H1 (cell line): Measurements from ENCODE around the gene SLC1A7. TPM values are rescaled to one million over a fixed set of nuclear protein-coding genes. Genes with fewer than 3 reads are reported as not detected.

Experiments
- CTCF ChIA-PET: fragments of 300-600 bp; sonication (Branson Sonifier 250); formaldehyde crosslinking; loops from one replicate; lab custom pipeline; 2021; ENCODE audit not compliant: partially characterized antibody; lab: Charles Lee
- POLR2A ChIA-PET: fragments of 300-600 bp; sonication (Branson Sonifier 250); formaldehyde crosslinking; loops from one replicate; lab custom pipeline; 2021; ENCODE audit warnings: inconsistent platforms; ENCODE audit not compliant: partially characterized antibody; lab: Charles Lee
- DNase-seq, 2 experiments: peaks; one replicate each; pipeline versions ENCODE4 v3.0.0 to v3.0.0-alpha.2; 2010 to 2022; ENCODE audit warnings: low spot score in 2 of 2, low read depth in 1 of 2, mixed read lengths in 1 of 2
- FAIRE-seq: peaks from 2 replicates; lab custom pipeline; 2011; peaks lifted over from hg19 to GRCh38; lab: Jason Lieb, UNC
- H2AFZ ChIP-seq: 2 replicates; pipeline ENCODE4 v1.8.1; 2012; ENCODE audit warnings: low read length, inconsistent platforms
- H2AK5ac ChIP-seq: 2 replicates; pipeline ENCODE4 v1.6.1; 2013; ENCODE audit warnings: low read depth, low read length
- H2BK120ac ChIP-seq: replicated peaks from 2 replicates; pipeline ENCODE3; 2013; ENCODE audit warnings: low read depth, low read length, inconsistent platforms
- H2BK12ac ChIP-seq: 2 replicates; pipeline ENCODE4 v1.6.1; 2013; ENCODE audit warnings: low read depth, low read length
- H2BK15ac ChIP-seq: 2 replicates; pipeline ENCODE4 v1.6.1; 2013; ENCODE audit warnings: low read length
- H2BK20ac ChIP-seq: 2 replicates; pipeline ENCODE4 v1.6.1; 2013; ENCODE audit warnings: low read length
- H2BK5ac ChIP-seq: 2 replicates; pipeline ENCODE4 v1.6.1; 2013; ENCODE audit warnings: low read depth, low read length
- H3K14ac ChIP-seq: 2 replicates; pipeline ENCODE4 v1.6.1; 2013; ENCODE audit warnings: inconsistent platforms; ENCODE audit not compliant: insufficient read length
- H3K18ac ChIP-seq: 2 replicates; pipeline ENCODE4 v1.6.1; 2013; ENCODE audit warnings: low read length; ENCODE audit errors: extremely low read depth
- H3K23ac ChIP-seq: 2 replicates; pipeline ENCODE4 v1.6.1; 2013; ENCODE audit warnings: inconsistent platforms; ENCODE audit not compliant: insufficient read length
- H3K23me2 ChIP-seq: 2 replicates; pipeline ENCODE4 v1.6.1; 2013; ENCODE audit warnings: low read depth, low read length
- H3K27ac ChIP-seq: 2 replicates; pipeline ENCODE4 v1.6.1; 2011; ENCODE audit warnings: low read depth, low read length, inconsistent platforms
- H3K27me3 ChIP-seq, 4 experiments: replicated peaks in 1 of 4; 1 replicate in 1 of 4; 2 replicates in 3 of 4; pipeline versions ENCODE4 v1.6.1 to v1.8.1; 2011 to 2013; ENCODE audit warnings: low read length in 3 of 4, mild to moderate bottlenecking in 3 of 4, inconsistent platforms in 2 of 4, mixed read lengths in 2 of 4, moderate library complexity in 1 of 4; ENCODE audit not compliant: control insufficient read depth in 3 of 4, insufficient read depth in 3 of 4; ENCODE audit errors: extremely low read depth in 1 of 4
- H3K36me3 ChIP-seq, 4 experiments: 2 replicates each; pipeline versions ENCODE4 v1.6.1 to v1.8.1; 2011 to 2013; ENCODE audit warnings: mild to moderate bottlenecking in 4 of 4, low read length in 3 of 4, moderate library complexity in 2 of 4, control low read depth in 1 of 4, inconsistent platforms in 1 of 4; ENCODE audit not compliant: insufficient read depth in 4 of 4, control insufficient read depth in 2 of 4
- H3K4ac ChIP-seq: replicated peaks from 2 replicates; pipeline ENCODE3; 2013; ENCODE audit warnings: low read length, low read depth, mixed read lengths, inconsistent platforms; ENCODE audit not compliant: insufficient read length
- H3K4me1 ChIP-seq, 4 experiments: replicated peaks in 1 of 4; 1 replicate in 1 of 4; 2 replicates in 3 of 4; pipeline versions ENCODE4 v1.6.1 to v1.8.1; 2011 to 2013; ENCODE audit warnings: low read length in 3 of 4, inconsistent platforms in 2 of 4, mixed read lengths in 1 of 4; ENCODE audit not compliant: insufficient read depth in 4 of 4, control insufficient read depth in 3 of 4
- H3K4me2 ChIP-seq, 2 experiments: 2 replicates each; pipeline versions ENCODE4 v1.6.1 to v1.8.1; 2011 to 2013; ENCODE audit warnings: low read depth in 2 of 2, low read length in 2 of 2, control low read depth in 1 of 2, inconsistent platforms in 1 of 2, mild to moderate bottlenecking in 1 of 2; ENCODE audit not compliant: insufficient read depth in 1 of 2
- H3K4me3 ChIP-seq, 4 experiments: fragments of 200-600, 300-600 bp in 1 of 4; sonication (generic), shearing (Covaris generic), sonication (Bioruptor Twin) in 1 of 4; 2 replicates each; pipeline versions ENCODE4 v1.5.1 to v1.8.1; 2011 to 2016; ENCODE audit warnings: low read length in 4 of 4, low read depth in 3 of 4, control low read depth in 2 of 4, inconsistent platforms in 2 of 4, mild to moderate bottlenecking in 2 of 4, mixed read lengths in 1 of 4, moderate library complexity in 1 of 4; ENCODE audit not compliant: insufficient read depth in 2 of 4; ENCODE audit errors: extremely low read depth in 1 of 4
- H3K56ac ChIP-seq: replicated peaks from 2 replicates; pipeline ENCODE3; 2013; ENCODE audit warnings: low read depth, mild to moderate bottlenecking, mixed read lengths, low read length, inconsistent platforms; ENCODE audit not compliant: insufficient read length
- H3K79me1 ChIP-seq: 2 replicates; pipeline ENCODE4 v1.6.1; 2013; ENCODE audit warnings: low read depth, low read length, control low read depth
- H3K79me2 ChIP-seq, 2 experiments: 2 replicates each; pipeline versions ENCODE4 v1.6.1 to v1.8.1; 2012 to 2013; ENCODE audit warnings: low read length in 2 of 2, mild to moderate bottlenecking in 2 of 2, inconsistent platforms in 1 of 2; ENCODE audit not compliant: insufficient read depth in 2 of 2, control insufficient read depth in 1 of 2
- H3K9ac ChIP-seq, 4 experiments: replicated peaks in 1 of 4; 1 replicate in 1 of 4; 2 replicates in 3 of 4; pipeline versions ENCODE4 v1.6.1 to v1.8.1; 2011 to 2013; ENCODE audit warnings: low read depth in 3 of 4, low read length in 3 of 4, control low read depth in 2 of 4, mild to moderate bottlenecking in 2 of 4, moderate library complexity in 2 of 4, inconsistent platforms in 1 of 4; ENCODE audit errors: extremely low read depth in 1 of 4
- H3K9me3 ChIP-seq, 2 experiments: 2 replicates each; pipeline versions ENCODE4 v1.6.1 to v1.8.1; 2012 to 2013; ENCODE audit warnings: mild to moderate bottlenecking in 2 of 2, moderate library complexity in 2 of 2, control low read depth in 1 of 2, inconsistent platforms in 1 of 2, low read depth in 1 of 2, low read length in 1 of 2, mixed read lengths in 1 of 2; ENCODE audit not compliant: insufficient read depth in 2 of 2
- H4K20me1 ChIP-seq, 2 experiments: replicated peaks in 1 of 2; 2 replicates each; pipeline versions ENCODE3 to v1.8.1; 2011 to 2013; ENCODE audit warnings: inconsistent platforms in 2 of 2, low read length in 2 of 2, mild to moderate bottlenecking in 1 of 2; ENCODE audit not compliant: insufficient read depth in 2 of 2, control insufficient read depth in 1 of 2
- H4K5ac ChIP-seq: 2 replicates; pipeline ENCODE4 v1.6.1; 2013; ENCODE audit warnings: low read length, low read depth, mixed read lengths, inconsistent platforms; ENCODE audit not compliant: insufficient read length
- H4K8ac ChIP-seq: 2 replicates; pipeline ENCODE4 v1.8.0; 2013; ENCODE audit warnings: mild to moderate bottlenecking, moderate library complexity, low read length, inconsistent platforms; ENCODE audit not compliant: insufficient read depth; ENCODE audit errors: extremely low read depth
- H4K91ac ChIP-seq: replicated peaks from 2 replicates; pipeline ENCODE3; 2013; ENCODE audit warnings: low read length, mixed read lengths, inconsistent platforms; ENCODE audit not compliant: insufficient read length
- ASH2L ChIP-seq: fragments of 200-600, 300-600 bp; sonication (generic); IDR thresholded peaks from one replicate; pipeline ENCODE4 v1.7.1; 2017; ENCODE audit warnings: low read length
- CHD1 ChIP-seq: IDR thresholded peaks from 2 replicates; pipeline ENCODE4 v1.6.1; 2012; ENCODE audit warnings: low read depth, low read length, improper control_type of control experiment
- EP300 ChIP-seq, 2 experiments: IDR thresholded peaks; 1 replicate in 1 of 2; 2 replicates in 1 of 2; pipeline ENCODE4 v1.6.1; 2011 to 2012; ENCODE audit warnings: low read depth in 2 of 2, low read length in 2 of 2, mild to moderate bottlenecking in 2 of 2, borderline replicate concordance in 1 of 2, inconsistent platforms in 1 of 2, moderate library complexity in 1 of 2
- KDM5A ChIP-seq: fragments of 200-600 bp; IDR thresholded peaks from 2 replicates; pipeline ENCODE4 v1.7.1; 2012; ENCODE audit warnings: mild to moderate bottlenecking, low read length, inconsistent platforms, mixed read lengths
- POLR2AphosphoS5 ChIP-seq: IDR thresholded peaks from 2 replicates; pipeline ENCODE4 v1.6.1; 2011; ENCODE audit warnings: low read depth, low read length
- RNF2 ChIP-seq: fragments of 200-900, 300-1000 bp; sonication (generic); IDR thresholded peaks from 2 replicates; pipeline ENCODE4 v1.7.1; 2016; ENCODE audit warnings: borderline replicate concordance, low read depth, mild to moderate bottlenecking, antibody characterized with exemption, low read length; ENCODE audit not compliant: poor library complexity, severe bottlenecking; ENCODE audit errors: missing control alignments
- SAP30 ChIP-seq: fragments of 300-600 bp; sonication (generic); IDR thresholded peaks from 2 replicates; pipeline ENCODE4 v1.7.1; 2012; ENCODE audit warnings: low read length, moderate library complexity, mild to moderate bottlenecking, inconsistent platforms; ENCODE audit not compliant: insufficient read depth, insufficient replicate concordance
- SRF ChIP-seq: IDR thresholded peaks from 2 replicates; pipeline ENCODE4 v1.6.1; 2011; ENCODE audit warnings: mild to moderate bottlenecking, low read depth, low read length, moderate library complexity
- TAF1 ChIP-seq: IDR thresholded peaks from 2 replicates; pipeline ENCODE4 v1.6.1; 2011; ENCODE audit warnings: mild to moderate bottlenecking, low read depth, low read length
- WGBS, 2 experiments: shearing (Covaris generic) in 1 of 2; methylation state at CpG; one replicate each; pipeline versions ENCODE4 v1.1.6 to v1.1.7; 2013 to 2015; ENCODE audit warnings: low lambda C conversion rate in 2 of 2, mixed read lengths in 2 of 2, inconsistent platforms in 1 of 2, low coverage in 1 of 2, missing lambda C conversion rate in 1 of 2; ENCODE audit not compliant: insufficient replicate concordance in 2 of 2, insufficient coverage in 1 of 2, insufficient read length in 1 of 2; ENCODE audit errors: extremely low coverage in 1 of 2, missing lambda C conversion rate in 1 of 2; 5-methylcytosine and 5-hydroxymethylcytosine counted together
- polyA plus RNA-seq, 7 experiments: library from polyadenylated mRNA; depleted of rRNA in 3 of 7; stranded (reverse) in 5 of 7; unstranded in 2 of 7; fragments of >200 nt in 5 of 7; fragments of 200-250 nt in 2 of 7; gene quantifications; 1 replicate in 5 of 7; 2 replicates in 1 of 7; 4 replicates in 1 of 7; pipeline versions ENCODE4 v1.2.1 to v1.2.3, GENCODE V29; 2011 to 2013; ENCODE audit warnings: missing spikeins in 2 of 7, mixed read lengths in 2 of 7
- total RNA-seq: library from RNA; stranded (reverse); fragmentation: NEBNext Ultra II Directional; extraction: Animal tissue kit (Norgen Biotek cat#: 25700); gene quantifications from 2 replicates; pipeline ENCODE4 v1.2.1, GENCODE V29; 2021
- TF ChIP-seq, protein P1 (sequence below), 3 experiments: IDR thresholded peaks; 1 replicate in 2 of 3; 2 replicates in 1 of 3; pipeline versions ENCODE4 v1.5.1 to v1.6.1; 2011; ENCODE audit warnings: low read length in 3 of 3, mild to moderate bottlenecking in 3 of 3, inconsistent platforms in 2 of 3, low read depth in 1 of 3, moderate library complexity in 1 of 3; ENCODE audit not compliant: insufficient read depth in 1 of 3; ENCODE audit errors: control extremely low read depth in 1 of 3
- TF ChIP-seq, protein P2 (sequence below): IDR thresholded peaks from 2 replicates; pipeline ENCODE4 v1.6.1; 2011; ENCODE audit warnings: low read depth, mild to moderate bottlenecking, low read length; ENCODE audit not compliant: insufficient read depth

Gene SLC1A7
- total and polyA plus RNA-seq, 2 of the 8 experiments (the other 6 are each of a cell fraction or from before 2014, with no cell fraction given): not detected

GRCh38 chr1:53148123-53148522 is 5.7 kb upstream of the SLC1A7 start:
- H4K20me1 ChIP-seq: no peaks in the 10 kb centered on the region
- no peaks in the 10 kb centered on the region for H3K9me3 ChIP-seq
- no peak overlapping the region for H3K56ac ChIP-seq
- H3K14ac ChIP-seq: no peak overlapping the region
- no peak overlapping the region for H3K4me2 ChIP-seq
- WGBS, 2 experiments: 93% methylated on average over 3 of the region's 3 CpGs; no CpG with 5 or more reads in 1 of the 2 experiments
- H2BK12ac ChIP-seq: no peak overlapping the region
- H3K4me3 ChIP-seq: no peak overlapping the region
- CTCF ChIA-PET: interaction anchor here (0.6 to 1.6 kb wide), 4 partner anchors 10 to 635 kb away, joined by 3 read pairs; no protein-coding TSS in a partner anchor
- H3K23me2 ChIP-seq: no peaks in the 10 kb centered on the region
- no peak overlapping the region for H3K27ac ChIP-seq
- no peak for FAIRE-seq
- H4K5ac ChIP-seq: no peak overlapping the region
- no peaks in the 10 kb centered on the region for H3K79me2 ChIP-seq
- H3K4ac ChIP-seq: no peak overlapping the region
- POLR2A ChIA-PET: no interaction called here
- H3K9ac ChIP-seq: no peak overlapping the region
- H3K27me3 ChIP-seq: no peaks in the 10 kb centered on the region
- H4K91ac ChIP-seq: no peak overlapping the region
- no peak overlapping the region for H3K18ac ChIP-seq
- no peak overlapping the region for H2AFZ ChIP-seq
- H2BK15ac ChIP-seq: no peak overlapping the region
- no peaks in the 10 kb centered on the region for H3K79me1 ChIP-seq
- no peak for TF ChIP-seq TAF1
- TF ChIP-seq SAP30: no peak
- no peak for TF ChIP-seq KDM5A
- no peak for TF ChIP-seq ASH2L
- TF ChIP-seq SRF: no peak
- TF ChIP-seq RNF2: no peak
- no peak for TF ChIP-seq POLR2AphosphoS5
- TF ChIP-seq, protein P1, sequence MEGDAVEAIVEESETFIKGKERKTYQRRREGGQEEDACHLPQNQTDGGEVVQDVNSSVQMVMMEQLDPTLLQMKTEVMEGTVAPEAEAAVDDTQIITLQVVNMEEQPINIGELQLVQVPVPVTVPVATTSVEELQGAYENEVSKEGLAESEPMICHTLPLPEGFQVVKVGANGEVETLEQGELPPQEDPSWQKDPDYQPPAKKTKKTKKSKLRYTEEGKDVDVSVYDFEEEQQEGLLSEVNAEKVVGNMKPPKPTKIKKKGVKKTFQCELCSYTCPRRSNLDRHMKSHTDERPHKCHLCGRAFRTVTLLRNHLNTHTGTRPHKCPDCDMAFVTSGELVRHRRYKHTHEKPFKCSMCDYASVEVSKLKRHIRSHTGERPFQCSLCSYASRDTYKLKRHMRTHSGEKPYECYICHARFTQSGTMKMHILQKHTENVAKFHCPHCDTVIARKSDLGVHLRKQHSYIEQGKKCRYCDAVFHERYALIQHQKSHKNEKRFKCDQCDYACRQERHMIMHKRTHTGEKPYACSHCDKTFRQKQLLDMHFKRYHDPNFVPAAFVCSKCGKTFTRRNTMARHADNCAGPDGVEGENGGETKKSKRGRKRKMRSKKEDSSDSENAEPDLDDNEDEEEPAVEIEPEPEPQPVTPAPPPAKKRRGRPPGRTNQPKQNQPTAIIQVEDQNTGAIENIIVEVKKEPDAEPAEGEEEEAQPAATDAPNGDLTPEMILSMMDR (IDR thresholded peaks at IDR 0.05; ENCODE audit: control extremely low read depth in 1 of 3, insufficient read depth in 1 of 3, low read depth in 1 of 3, low read length in 3 of 3): no peak
- no peak for TF ChIP-seq CHD1
- TF ChIP-seq, protein P2, sequence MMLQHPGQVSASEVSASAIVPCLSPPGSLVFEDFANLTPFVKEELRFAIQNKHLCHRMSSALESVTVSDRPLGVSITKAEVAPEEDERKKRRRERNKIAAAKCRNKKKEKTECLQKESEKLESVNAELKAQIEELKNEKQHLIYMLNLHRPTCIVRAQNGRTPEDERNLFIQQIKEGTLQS: no peak
- TF ChIP-seq EP300 (IDR thresholded peaks at IDR 0.05; ENCODE audit: borderline replicate concordance in 1 of 2, low read depth in 2 of 2, low read length in 2 of 2): no peak
- no peaks in the 10 kb centered on the region; a peak in 1 of 7 replicates for H3K4me1 ChIP-seq
- H2BK20ac ChIP-seq: no peak overlapping the region
- no peak for DNase-seq
- H3K23ac ChIP-seq: no peak overlapping the region
- no peak overlapping the region for H4K8ac ChIP-seq
- no peak overlapping the region for H2AK5ac ChIP-seq
- H2BK5ac ChIP-seq: no peak overlapping the region
- H2BK120ac ChIP-seq: no peak overlapping the region
- H3K36me3 ChIP-seq: no peaks in the 10 kb centered on the region
